Skeletal muscle tissue (tissue), 5 donors: ENCODE measurements around the gene DMAC2L. TPM values are rescaled to one million over a fixed set of nuclear protein-coding genes. Genes with fewer than 3 reads are reported as not detected.

Experiments
- H3K27ac ChIP-seq: one replicate; pipeline ENCODE4 v1.7.0; 2013; ENCODE audit warnings: mild to moderate bottlenecking, low read depth, low read length, inconsistent platforms
- H3K27me3 ChIP-seq, 3 donors: one replicate each; pipeline ENCODE4 v1.7.0; 2013; ENCODE audit warnings: low read length in 3 of 3; ENCODE audit not compliant: control insufficient read depth in 3 of 3, insufficient read depth in 3 of 3
- H3K36me3 ChIP-seq, 3 donors: one replicate each; pipeline ENCODE4 v1.7.0; 2013; ENCODE audit warnings: low read length in 3 of 3; ENCODE audit not compliant: control insufficient read depth in 3 of 3, insufficient read depth in 3 of 3
- H3K4me1 ChIP-seq, 3 donors: one replicate each; pipeline ENCODE4 v1.7.0; 2013; ENCODE audit warnings: low read length in 3 of 3, mild to moderate bottlenecking in 3 of 3; ENCODE audit not compliant: control insufficient read depth in 3 of 3, insufficient read depth in 3 of 3
- H3K4me3 ChIP-seq, 3 donors: one replicate each; pipeline ENCODE4 v1.7.0; 2013; ENCODE audit warnings: low read length in 3 of 3
- H3K9ac ChIP-seq, 3 donors: one replicate each; pipeline ENCODE4 v1.7.0; 2013; ENCODE audit warnings: low read length in 3 of 3, mild to moderate bottlenecking in 3 of 3, moderate library complexity in 2 of 3, low read depth in 1 of 3
- H3K9me3 ChIP-seq, 3 donors: one replicate each; pipeline ENCODE4 v1.7.0; 2013; ENCODE audit warnings: low read length in 3 of 3; ENCODE audit not compliant: control insufficient read depth in 3 of 3
- small RNA-seq: library from RNA; depleted of rRNA; stranded (forward); fragments of <200 nt; gene quantifications from one replicate; pipeline ENCODE3, GENCODE V24; 2014
- total RNA-seq: library from RNA; depleted of rRNA; stranded (reverse); fragments of >200 nt; gene quantifications from one replicate; pipeline ENCODE4 v1.2.3, GENCODE V29; 2014
- donor health status: Osteomylitis.

The DMAC2L gene
- total RNA-seq, 1 donor from 2014 or later: 4.7 TPM

GRCh38 chr14:50375760-50376159 lies 63.6 kb downstream of the DMAC2L start:
- no peaks in the 10 kb centered on the region for H3K4me1 ChIP-seq
- no peak overlapping the region for H3K27ac ChIP-seq
- no peaks in the 10 kb centered on the region for H3K9me3 ChIP-seq
- H3K9ac ChIP-seq: no peak overlapping the region
- no peaks in the 10 kb centered on the region for H3K36me3 ChIP-seq
- no peak overlapping the region for H3K4me3 ChIP-seq
- no peaks in the 10 kb centered on the region for H3K27me3 ChIP-seq

Small RNAs within 50 kb of the gene (small RNA-seq; reads per million reads assigned to genes)
- 0.12 reads per million for gene MIR4504

Other genes starting within 250 kb of the DMAC2L start
- gene VCPKMT, start 195.8 kb upstream of the DMAC2L start, total RNA-seq: 2.1 TPM
- gene SOS2, start 80.7 kb upstream of the DMAC2L start, total RNA-seq: 45.9 TPM
- gene L2HGDH, start 95 bp upstream of the DMAC2L start, total RNA-seq: 8.4 TPM
- gene CDKL1, start 84.6 kb downstream of the DMAC2L start, total RNA-seq: 8.4 TPM
- gene MAP4K5, start 220.2 kb downstream of the DMAC2L start, total RNA-seq: 27.1 TPM
- gene ATL1, start 247.8 kb downstream of the DMAC2L start, total RNA-seq: 5.2 TPM